HG02981 (cell line): ENCODE data around the gene S1PR4.
"Not testable (repeated sequence)": the region's sequence is repeated elsewhere in the genome, so short reads cannot be mapped to it uniquely, and the experiment has no call there.

Source experiments
- ATAC-seq: cut with Tn5 transposase; IDR thresholded peaks from one replicate; pipeline ENCODE4 v1.9.1; 2021; ENCODE audit warnings: mild to moderate bottlenecking, moderate library complexity; ENCODE audit not compliant: unreplicated experiment

S1PR4 gene

GRCh38 chr19:3176715-3177501 lies 1.7 kb upstream of the S1PR4 start:
- ATAC-seq, result no peak

GRCh38 chr19:3178973-3179738 lies 587 bp downstream of the S1PR4 start:
- no peak for ATAC-seq

GRCh38 chr19:3179739-3180293 lies 1.2 kb downstream of the S1PR4 start:
- no peak for ATAC-seq

GRCh38 chr19:3183721-3184641 lies 5.4 kb downstream of the S1PR4 start:
- no peak for ATAC-seq

GRCh38 chr19:3184847-3185460 lies 6.4 kb downstream of the S1PR4 start:
- peak; percentile 16 for ATAC-seq

GRCh38 chr19:3185461-3186159 lies 7.0 kb downstream of the S1PR4 start, which contains the start of gene NCLN:
Gene NCLN, plus strand, starts transcription at chr19:3185930. Its CDS starts 101 bp downstream, at chr19:3186031.
- peak; percentile 68 for ATAC-seq

- ATAC-seq, result no peak
Measured at GRCh38 chr19:3186160-3186688, 7.7 kb downstream of the S1PR4 start.

GRCh38 chr19:3186891-3187661 lies 8.5 kb downstream of the S1PR4 start:
- no peak for ATAC-seq

GRCh38 chr19:3187662-3188511 lies 9.3 kb downstream of the S1PR4 start:
- no peak for ATAC-seq

- no peak for ATAC-seq
Measured at GRCh38 chr19:3188627-3189596, 10.3 kb downstream of the S1PR4 start.

- ATAC-seq, result no peak
Measured at GRCh38 chr19:3189702-3190469, 11.3 kb downstream of the S1PR4 start.

GRCh38 chr19:3190470-3190770 lies 11.9 kb downstream of the S1PR4 start:
- ATAC-seq, result no peak

GRCh38 chr19:3190921-3191805 lies 12.6 kb downstream of the S1PR4 start:
- no peak for ATAC-seq

- ATAC-seq, result not testable (repeated sequence)
Measured at GRCh38 chr19:3191806-3192104, 13.2 kb downstream of the S1PR4 start.

GRCh38 chr19:3192228-3192635 lies 13.7 kb downstream of the S1PR4 start:
- no peak for ATAC-seq
